ENCODE results near the gene TREM2.
"Not testable (repeated sequence)": the region's sequence is repeated elsewhere in the genome, so short reads cannot be mapped to it uniquely, and the experiment has no call there.

Gene TREM2

DNA sequence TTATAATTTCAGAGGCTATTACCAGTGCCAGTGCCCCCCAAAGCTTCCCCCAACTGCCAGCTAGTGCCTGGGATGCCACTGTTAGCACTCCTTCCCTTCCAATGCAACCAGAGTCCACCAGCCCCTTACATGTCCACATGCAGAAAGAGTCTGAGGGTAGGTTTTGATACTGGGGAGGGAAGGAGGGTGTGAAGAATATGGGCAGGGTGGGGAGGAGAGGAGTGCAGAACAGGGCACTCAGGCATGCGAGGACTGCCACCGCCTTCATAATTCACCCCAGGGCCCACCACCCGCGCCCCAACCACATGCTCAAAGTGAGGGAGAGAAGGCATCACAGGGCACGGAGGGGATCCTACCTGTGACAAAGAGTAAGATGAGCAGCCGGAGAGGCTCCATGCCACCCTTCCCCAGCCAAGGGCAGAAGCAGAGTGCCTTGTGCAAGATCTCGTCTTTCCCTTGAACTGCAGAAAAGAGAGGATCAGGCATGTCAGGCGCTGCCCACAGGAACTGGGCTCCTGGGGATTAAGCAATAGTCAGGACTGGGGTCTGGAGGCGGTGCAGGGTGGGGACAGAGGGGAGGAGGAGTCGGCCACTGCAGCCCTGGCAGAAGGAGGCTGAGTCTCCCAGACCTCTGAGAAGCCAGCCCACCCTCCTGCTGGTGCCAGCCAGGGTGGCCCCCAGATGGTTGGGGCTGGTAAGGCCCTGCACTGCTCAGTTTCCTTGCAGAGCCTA lies at the start of gene TREM2:
TSS of gene TREM2 (minus strand) at position 430 of the 732 bp plus-strand sequence. CDS start at position 396, 34 bp downstream.
- DNase-seq (ENCODE audit: low spot score), result no peak

GRCh38 chr6:41209547-41210320 lies 46.8 kb upstream of the TREM2 start:
- no peak for DNase-seq (ENCODE audit: low spot score)

DNA sequence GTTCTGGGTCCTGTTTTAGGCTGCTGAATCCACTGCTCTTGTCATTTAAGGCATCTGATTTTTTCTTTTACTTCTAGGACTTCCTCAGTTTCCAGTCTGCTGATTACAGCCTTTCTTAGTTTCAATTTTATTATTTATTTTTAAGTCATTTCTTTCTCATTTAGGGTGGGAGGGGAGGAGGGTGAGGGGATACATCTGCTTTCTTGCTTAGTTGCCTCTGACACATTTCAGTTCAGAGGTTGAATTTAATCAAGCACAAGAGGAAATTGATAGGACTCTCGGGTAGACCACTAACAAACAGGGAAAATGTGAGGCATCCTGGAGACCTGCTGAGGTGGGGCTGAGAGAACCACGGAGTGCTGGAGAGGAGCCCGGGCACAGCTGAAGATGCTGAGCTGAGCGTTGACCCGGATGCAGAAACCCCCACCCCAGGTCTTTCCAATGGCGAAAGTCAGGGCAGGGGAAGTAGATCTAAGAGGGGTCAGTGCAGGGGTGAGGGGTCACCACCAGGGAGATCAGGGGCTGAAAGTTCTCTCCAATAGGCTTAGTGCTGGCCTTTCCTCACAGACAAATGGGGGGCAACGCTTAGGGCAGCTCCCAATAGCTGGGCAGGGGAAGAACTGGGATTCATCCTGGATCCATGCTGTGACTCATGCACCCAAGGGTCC lies 45.7 kb upstream of the TREM2 start:
- DNase-seq (ENCODE audit: low spot score), result no peak

DNA sequence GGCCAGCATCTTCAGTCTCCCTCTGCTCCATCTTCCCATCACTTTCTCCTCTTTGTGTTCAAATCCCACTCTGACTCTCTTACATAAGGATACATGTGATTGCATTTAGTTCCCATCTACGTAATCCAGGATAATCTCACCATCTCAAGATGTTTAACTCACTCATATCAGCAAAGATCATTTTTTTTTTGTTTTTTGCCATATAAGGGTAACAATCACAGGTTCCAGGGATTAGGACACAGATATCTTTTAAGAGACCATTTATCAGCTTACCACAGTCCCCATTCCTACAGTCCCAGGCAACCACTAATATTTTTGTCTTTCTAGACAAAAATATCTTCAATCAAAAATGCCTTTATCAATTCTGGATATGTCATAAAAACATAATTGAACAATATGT lies 41.2 kb upstream of the TREM2 start:
- no peak for DNase-seq (ENCODE audit: low spot score)

DNA sequence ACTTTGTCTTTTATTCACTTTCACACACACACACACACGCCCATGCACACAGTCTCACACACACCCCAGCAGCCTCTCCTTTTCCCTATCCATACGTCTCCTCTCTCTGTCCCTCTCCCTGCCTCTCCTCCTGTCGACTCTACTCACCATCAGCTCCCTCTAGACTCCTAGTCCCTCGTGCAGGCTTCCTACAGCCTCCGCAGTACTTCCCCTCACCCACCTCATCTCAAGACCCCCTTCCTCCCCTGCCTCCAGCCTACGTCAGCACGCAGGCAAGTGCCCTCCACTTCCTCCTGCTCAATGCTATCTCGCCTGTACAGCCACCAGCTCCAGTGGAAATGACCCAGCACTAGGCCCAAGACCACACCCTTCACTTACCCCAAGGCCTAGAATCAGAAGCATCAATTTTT lies 38.9 kb upstream of the TREM2 start:
- DNase-seq (ENCODE audit: low spot score), result peak; percentile 71

DNA sequence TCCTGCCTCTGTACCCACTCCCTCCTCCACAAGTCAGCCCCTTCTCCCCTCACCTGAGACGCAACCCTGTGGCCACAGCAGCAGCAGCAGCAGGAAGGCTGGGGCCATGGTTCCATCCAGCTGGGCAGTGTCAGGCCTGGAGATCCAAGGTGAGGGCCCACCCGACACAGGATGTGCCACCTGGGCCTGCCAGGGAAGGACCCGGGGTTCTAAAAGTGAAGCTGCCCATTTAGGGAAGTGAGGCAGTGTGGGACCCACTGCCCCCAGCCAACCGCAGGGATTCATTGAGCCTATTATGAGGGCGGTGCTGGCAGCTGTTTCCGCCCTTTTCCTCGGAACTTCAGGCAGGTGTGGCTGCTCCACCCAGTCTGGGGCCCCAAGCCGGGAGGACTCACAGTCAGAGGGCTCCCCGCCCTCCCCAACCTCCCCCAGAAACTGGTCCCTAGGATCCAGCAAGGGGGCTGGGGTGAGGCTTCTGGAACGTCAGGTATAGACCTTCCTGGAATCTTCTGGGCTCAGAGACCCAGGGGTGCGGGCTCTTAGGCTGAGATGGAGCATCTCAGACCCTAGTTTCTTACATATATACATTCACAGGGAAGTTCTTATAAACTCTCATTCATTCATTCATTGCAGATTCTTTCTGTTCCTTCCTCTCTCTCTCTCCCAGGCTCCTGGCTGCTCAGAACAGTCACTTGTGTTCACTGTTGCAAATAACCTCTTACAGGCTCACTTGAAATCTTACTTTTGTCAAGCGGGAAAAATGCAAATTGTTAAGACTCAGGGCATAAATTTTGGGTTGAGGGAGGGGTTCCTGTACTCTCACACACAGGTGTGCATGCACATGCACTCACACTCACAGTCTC lies 38.2 kb upstream of the TREM2 start, which contains the start of gene TREML2:
TSS of gene TREML2 (minus strand) at position 249 of the 863 bp plus-strand sequence. CDS start at position 108, 141 bp downstream.
- peak; percentile 68 for DNase-seq (ENCODE audit: low spot score)

GRCh38 chr6:41200296-41200900 lies 37.5 kb upstream of the TREM2 start:
- DNase-seq (ENCODE audit: low spot score), result peak; percentile 73

DNA sequence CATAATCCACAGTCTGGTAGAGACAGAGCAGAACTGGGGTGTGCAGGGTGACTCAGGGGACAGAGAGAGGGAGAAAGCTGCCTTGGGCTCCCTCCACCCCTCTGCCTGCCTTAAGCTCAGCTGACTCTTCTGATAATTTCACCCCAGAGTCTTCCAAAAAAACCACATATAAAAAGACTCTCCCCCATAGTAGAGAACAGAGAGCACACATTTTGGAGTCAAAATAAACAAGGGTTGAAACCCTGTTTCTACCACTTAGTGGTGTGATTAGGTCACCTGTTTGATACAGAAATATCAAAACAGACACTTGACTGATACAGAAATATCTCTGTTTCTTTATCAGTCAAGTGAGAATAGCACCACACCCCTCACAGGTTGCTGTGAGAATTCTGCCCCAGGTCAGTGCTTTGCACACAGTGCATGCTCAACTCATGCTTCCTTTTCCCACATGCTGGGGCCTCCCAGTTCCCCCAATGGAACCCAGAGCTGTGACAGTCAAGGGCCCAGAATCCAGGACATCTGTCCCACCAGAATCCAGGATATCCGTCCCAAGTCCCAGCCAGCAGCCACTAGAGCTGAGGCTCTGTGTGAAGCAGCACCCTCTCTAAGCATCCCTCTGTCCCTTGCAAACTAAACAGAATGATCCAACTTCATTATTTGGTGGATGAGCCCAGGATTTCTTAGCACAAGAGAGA lies 36.8 kb upstream of the TREM2 start:
- DNase-seq (ENCODE audit: low spot score), result peak; percentile 69

DNA sequence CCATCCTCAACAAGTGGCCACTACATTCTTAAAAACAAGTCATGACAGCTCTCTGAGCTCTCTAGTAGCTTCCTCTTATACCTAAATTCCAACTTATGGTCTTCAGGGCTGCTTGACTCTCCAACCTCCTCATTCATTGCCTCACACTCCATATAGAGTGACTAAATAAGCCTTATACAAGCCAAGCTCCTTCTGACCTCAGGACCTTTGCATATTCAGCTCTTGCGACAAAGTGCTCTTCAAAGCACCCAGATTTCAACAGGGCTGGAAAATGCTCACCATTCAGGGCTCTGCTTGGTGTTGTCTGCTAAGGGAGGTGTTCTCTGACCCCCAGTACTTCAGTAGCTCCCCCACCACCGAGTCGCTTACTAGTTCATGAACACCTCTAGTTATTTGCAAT lies 34.3 kb upstream of the TREM2 start:
- no peak for DNase-seq (ENCODE audit: low spot score)

GRCh38 chr6:41194386-41194785 lies 31.5 kb upstream of the TREM2 start:
- DNase-seq (ENCODE audit: low spot score), result no peak

GRCh38 chr6:41193884-41194283 lies 31.0 kb upstream of the TREM2 start:
- no peak for DNase-seq (ENCODE audit: low spot score)

DNA sequence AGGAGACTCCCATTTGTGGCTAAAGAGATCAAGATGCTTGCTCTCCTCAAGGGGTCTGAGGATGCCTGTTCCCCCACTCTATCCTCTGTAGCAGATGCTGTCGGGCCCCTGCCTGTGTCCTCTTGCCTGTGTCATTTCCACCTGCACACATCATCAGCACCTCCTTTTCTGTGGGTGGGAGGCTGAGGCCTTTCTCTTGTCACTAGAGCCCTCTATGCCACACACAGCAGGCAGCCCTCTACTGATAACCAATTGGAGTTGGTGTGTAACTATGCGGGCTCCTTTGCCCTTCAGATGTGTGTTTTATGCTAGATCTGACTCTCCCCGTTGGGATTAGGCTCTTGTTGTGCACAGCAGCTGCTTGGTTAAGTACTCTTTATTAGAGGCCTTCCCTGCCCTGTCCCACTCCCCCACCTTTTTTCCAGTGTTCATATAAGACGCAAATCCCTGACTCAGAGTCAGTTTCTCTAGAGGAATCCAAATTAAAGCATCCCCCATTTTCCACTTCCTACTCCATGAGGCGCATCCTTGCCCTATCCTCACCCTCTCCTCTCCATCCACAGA lies 30.3 kb upstream of the TREM2 start:
- DNase-seq (ENCODE audit: low spot score), result no peak

GRCh38 chr6:41191569-41191968 lies 28.7 kb upstream of the TREM2 start:
- DNase-seq (ENCODE audit: low spot score), result peak; percentile 21

- no peak for DNase-seq (ENCODE audit: low spot score)
These were observed 27.9 kb upstream of the TREM2 start for GRCh38 chr6:41190791-41191190.

DNA sequence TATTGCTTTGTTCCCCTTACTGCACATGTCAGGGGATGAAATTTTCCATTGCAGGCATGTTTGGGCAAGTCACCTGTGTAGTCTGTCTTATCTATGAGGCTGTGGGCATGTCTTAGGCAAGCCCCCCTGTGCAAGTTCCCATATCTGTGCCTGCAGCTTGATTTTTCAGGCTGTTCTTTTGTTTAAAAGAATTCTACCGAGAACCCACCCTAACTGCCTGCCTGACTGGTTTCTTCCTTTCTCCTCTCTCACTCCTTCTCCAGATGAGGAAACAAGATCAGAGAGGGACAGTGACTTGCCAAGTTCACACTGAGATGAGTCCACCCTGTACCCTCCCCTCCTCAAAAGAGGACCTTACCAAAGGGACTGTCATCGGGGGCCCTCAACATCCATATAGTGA lies 27.1 kb upstream of the TREM2 start:
- DNase-seq (ENCODE audit: low spot score), result no peak

DNA sequence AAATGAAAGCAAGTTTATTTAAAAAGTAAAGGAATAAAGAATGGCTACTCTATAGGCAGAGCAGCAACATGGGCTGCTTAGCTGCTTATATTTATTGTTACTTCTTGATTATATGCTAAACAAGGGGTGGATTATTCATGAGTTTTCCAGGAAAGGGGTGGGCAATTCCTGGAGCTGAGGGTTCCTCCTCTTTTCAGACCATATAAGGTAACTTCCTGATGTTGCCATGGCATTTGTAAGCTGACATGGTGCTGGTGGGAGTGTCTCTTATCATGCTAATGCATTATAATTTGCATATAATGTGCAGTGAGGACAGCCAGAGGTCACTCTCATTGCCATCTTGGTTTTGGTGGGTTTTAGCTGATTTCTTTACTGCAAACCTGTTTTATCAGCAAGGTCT lies 26.1 kb upstream of the TREM2 start:
- DNase-seq (ENCODE audit: low spot score), result not testable (repeated sequence)

DNA sequence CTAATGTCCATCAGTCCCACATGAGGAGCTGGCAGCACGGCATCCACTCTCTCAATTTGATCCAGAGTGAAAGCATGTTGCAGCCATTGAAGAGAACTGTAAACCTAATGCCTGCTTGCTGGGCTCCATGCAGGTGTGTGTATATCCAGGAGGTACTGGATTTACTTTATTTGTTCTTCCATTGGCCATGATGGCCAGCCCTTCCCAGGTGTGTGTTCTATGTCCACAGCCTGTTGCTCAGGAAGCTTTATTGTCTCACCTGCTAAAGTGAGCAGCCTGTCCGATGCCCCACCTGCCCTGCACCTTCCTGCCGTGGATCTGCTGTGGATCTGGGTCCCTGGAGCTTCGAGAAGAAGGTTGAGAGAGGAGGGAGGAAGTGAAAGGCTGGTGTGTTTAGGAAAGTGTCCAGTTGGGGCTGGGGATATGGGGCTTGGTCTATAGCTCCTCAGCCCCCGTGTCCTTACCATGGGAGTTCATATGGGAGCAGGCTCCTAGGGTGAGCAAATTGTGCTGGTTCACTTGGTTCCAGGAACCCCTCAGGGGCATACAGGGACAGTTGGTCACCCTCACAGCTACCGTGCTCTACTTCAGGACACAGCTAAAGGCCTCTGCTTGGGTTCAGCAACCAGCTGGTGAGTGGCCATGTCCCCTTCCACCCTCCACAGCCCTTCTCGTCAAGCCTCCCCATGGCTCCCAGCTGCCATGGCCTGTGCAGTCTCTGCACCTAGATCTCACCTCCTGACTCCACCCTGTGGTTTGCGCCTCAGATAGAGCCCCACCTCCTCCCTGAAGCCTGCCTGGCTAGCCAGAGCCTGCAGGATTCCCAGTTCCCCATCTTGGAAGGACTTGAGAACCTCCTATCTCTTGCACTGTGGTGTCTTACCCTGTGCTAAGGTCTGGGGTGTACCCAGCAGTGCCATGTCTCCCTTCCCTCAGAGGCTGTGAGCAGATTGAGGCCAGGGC lies 25.3 kb upstream of the TREM2 start:
- no peak for DNase-seq (ENCODE audit: low spot score)

GRCh38 chr6:41186031-41186562 lies 23.2 kb upstream of the TREM2 start:
- no peak for DNase-seq (ENCODE audit: low spot score)

DNA sequence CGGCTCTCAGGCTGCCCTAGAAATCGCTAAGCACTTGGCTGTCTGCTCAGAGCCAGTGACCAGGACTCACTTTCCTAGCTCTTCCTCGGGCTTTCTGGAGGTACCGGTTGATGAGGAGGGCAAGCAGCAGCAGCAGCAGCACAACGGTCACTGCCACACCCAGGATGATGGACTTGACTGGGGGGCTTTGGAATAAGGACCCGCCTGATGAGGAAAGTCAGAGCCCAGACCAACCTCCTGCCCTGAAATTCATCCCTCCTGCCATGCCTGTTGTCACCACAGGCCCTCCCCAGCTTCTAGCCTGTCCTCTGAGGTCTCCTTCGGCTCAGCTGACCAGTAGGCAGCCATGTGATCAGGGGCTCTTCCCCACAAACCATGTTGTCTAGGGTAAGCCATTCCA lies 21.8 kb upstream of the TREM2 start:
- DNase-seq (ENCODE audit: low spot score), result no peak
